Activated B cell treated with CpG ODN at 0.5 μM for 24 hours (primary cell): ENCODE measurements around the gene SLC9C2. TPM values are rescaled to one million over a fixed set of nuclear protein-coding genes. Genes with fewer than 3 reads are reported as not detected.

Source experiments
- ATAC-seq: fragments of 200-7000 bp; cut with Tn5 transposase; one replicate; pipeline ENCODE4 v1.10.0; 2021; ENCODE audit warnings: low read depth, mild to moderate bottlenecking, moderate library complexity
- CTCF ChIA-PET: fragments of 350-600 bp; sonication (Branson Sonifier 250); formaldehyde crosslinking; loops from one replicate; lab custom pipeline; 2021; ENCODE audit warnings: antibody characterized with exemption; lab: Charles Lee
- POLR2A ChIA-PET: fragments of 350-600 bp; sonication (Branson Sonifier 250); formaldehyde crosslinking; loops from one replicate; lab custom pipeline; 2021; ENCODE audit warnings: antibody characterized with exemption; lab: Charles Lee
- DNase-seq: peaks from one replicate; pipeline ENCODE4 v3.0.0; 2022
- H3K27ac Mint-ChIP-seq: one replicate; pipeline ENCODE4 v1.8.0; 2020; ENCODE audit warnings: mixed read lengths
- H3K27me3 Mint-ChIP-seq: one replicate; pipeline ENCODE4 v1.8.0; 2021; ENCODE audit warnings: mixed read lengths
- H3K36me3 Mint-ChIP-seq: one replicate; pipeline ENCODE4 v1.8.0; 2021; ENCODE audit warnings: low read depth, mixed read lengths
- H3K4me1 Mint-ChIP-seq: one replicate; pipeline ENCODE4 v1.8.0; 2021; ENCODE audit warnings: mixed read lengths
- H3K4me3 Mint-ChIP-seq: one replicate; pipeline ENCODE4 v1.8.0; 2020; ENCODE audit warnings: mild to moderate bottlenecking, mixed read lengths
- H3K9me3 Mint-ChIP-seq: one replicate; pipeline ENCODE4 v1.8.0; 2020; ENCODE audit warnings: mixed read lengths
- CTCF ChIP-seq: fragments of 200-600 bp; IDR thresholded peaks from one replicate; pipeline ENCODE4 v1.8.0; 2022; ENCODE audit warnings: antibody characterized with exemption, mild to moderate bottlenecking
- intact Hi-C: fragments of 100-400 bp; cut with micrococcal nuclease; formaldehyde crosslinking; loops from one replicate; pipeline ENCODE4 v1.15.1; 2024
- total RNA-seq: library from RNA; stranded (reverse); gene quantifications from 2 replicates; pipeline ENCODE4 v1.2.3, GENCODE V29; 2022

The SLC9C2 gene
- total RNA-seq, 1 donor from 2014 or later = not detected

- H3K36me3 Mint-ChIP-seq = no peaks in the 10 kb centered on the region
- POLR2A ChIA-PET = no interaction called here
- intact Hi-C loops = no loop called here
- DNase-seq (no peak), ATAC-seq (no peak)
- no peak overlapping the region for H3K4me3 Mint-ChIP-seq
- no peaks in the 10 kb centered on the region for H3K4me1 Mint-ChIP-seq
- no peak overlapping the region for H3K27ac Mint-ChIP-seq
- CTCF ChIA-PET = no interaction called here
- TF ChIP-seq CTCF = no peak
- H3K9me3 Mint-ChIP-seq = no peaks in the 10 kb centered on the region
- H3K27me3 Mint-ChIP-seq = peaks cover 8% of the 10 kb centered on the region
Observed at GRCh38 chr1:173590557-173590956, 12.3 kb downstream of the SLC9C2 start.

- no peak overlapping the region for H3K4me3 Mint-ChIP-seq
- no peaks in the 10 kb centered on the region for H3K36me3 Mint-ChIP-seq
- TF ChIP-seq CTCF = no peak
- POLR2A ChIA-PET = no interaction called here
- H3K4me1 Mint-ChIP-seq = no peaks in the 10 kb centered on the region
- intact Hi-C loops = no loop called here
- peaks cover 5% of the 10 kb centered on the region for H3K27me3 Mint-ChIP-seq
- ATAC-seq (no peak), DNase-seq (no peak)
- CTCF ChIA-PET = no interaction called here
- no peak overlapping the region for H3K27ac Mint-ChIP-seq
- no peaks in the 10 kb centered on the region for H3K9me3 Mint-ChIP-seq
Observed at GRCh38 chr1:173581383-173582079, 21.3 kb downstream of the SLC9C2 start.

- no peak for TF ChIP-seq CTCF
- intact Hi-C loops = no loop called here
- ChIA-PET POLR2A (no interaction called here), CTCF (no interaction called here)
- no peak overlapping the region for H3K4me3 Mint-ChIP-seq
- H3K4me1 Mint-ChIP-seq = no peaks in the 10 kb centered on the region
- H3K36me3 Mint-ChIP-seq = no peaks in the 10 kb centered on the region
- DNase-seq = no peak
- no peak overlapping the region for H3K27ac Mint-ChIP-seq
- H3K9me3 Mint-ChIP-seq = no peaks in the 10 kb centered on the region
- no peak for ATAC-seq
- peaks cover 5% of the 10 kb centered on the region for H3K27me3 Mint-ChIP-seq
Observed at GRCh38 chr1:173580658-173581057, 22.2 kb downstream of the SLC9C2 start.

- no peaks in the 10 kb centered on the region for H3K9me3 Mint-ChIP-seq
Observed at GRCh38 chr1:173580071-173580470, 22.8 kb downstream of the SLC9C2 start.

GRCh38 chr1:173573596-173573995 is 29.3 kb downstream of the SLC9C2 start:
- ChIA-PET POLR2A (no interaction called here), CTCF (no interaction called here)
- Mint-ChIP-seq H3K4me3 (no peak overlapping the region), H3K9me3 (no peaks in the 10 kb centered on the region), H3K27me3 (peaks cover 4% of the 10 kb centered on the region), H3K27ac (no peak overlapping the region), H3K36me3 (no peaks in the 10 kb centered on the region), H3K4me1 (no peaks in the 10 kb centered on the region)
- intact Hi-C loops = no loop called here
- TF ChIP-seq CTCF = no peak
- ATAC-seq = no peak
- DNase-seq = no peak

More at GRCh38 chr1:173580071-173580470, 22.8 kb downstream of the SLC9C2 start:
- intact Hi-C loops = no loop called here
- no peak overlapping the region for H3K27ac Mint-ChIP-seq
- TF ChIP-seq CTCF = no peak
- no peak for ATAC-seq
- ChIA-PET POLR2A (no interaction called here), CTCF (no interaction called here)
- peaks cover 5% of the 10 kb centered on the region for H3K27me3 Mint-ChIP-seq
- no peak for DNase-seq
- H3K36me3 Mint-ChIP-seq = no peaks in the 10 kb centered on the region
- no peak overlapping the region for H3K4me3 Mint-ChIP-seq
- H3K4me1 Mint-ChIP-seq = no peaks in the 10 kb centered on the region
